Stimulated activated CD4-positive, alpha-beta T cell treated with anti-CD3 and anti-CD28 coated beads, Interleukin-15, amount 100 ng/mL, for 48 hours (primary cell): ENCODE data around the gene SCIMP.
"Not testable (repeated sequence)": the region's sequence is repeated elsewhere in the genome, so short reads cannot be mapped to it uniquely, and the experiment has no call there.

ENCODE experiments used
- DNase-seq, 2 donors: peaks; one replicate each; pipeline ENCODE4 v3.0.0-alpha.2; 2020; ENCODE audit warnings: low read depth in 2 of 2

The SCIMP gene

GRCh38 chr17:5184288-5184687 is 50.4 kb downstream of the SCIMP start:
- no peak for DNase-seq

- no peak for DNase-seq
These were observed 51.3 kb downstream of the SCIMP start for GRCh38 chr17:5183410-5183793.

GRCh38 chr17:5182597-5183409 is 51.9 kb downstream of the SCIMP start:
- DNase-seq: no peak

- DNase-seq: no peak
These were observed 53.0 kb downstream of the SCIMP start for GRCh38 chr17:5181509-5182305.

- DNase-seq: no peak
These were observed 55.7 kb downstream of the SCIMP start for GRCh38 chr17:5179003-5179402.

- not testable (repeated sequence) for DNase-seq
These were observed 59.6 kb downstream of the SCIMP start for GRCh38 chr17:5175027-5175426.

GRCh38 chr17:5165791-5166564 is 68.7 kb downstream of the SCIMP start:
- not testable (repeated sequence) for DNase-seq

- no peak for DNase-seq
These were observed 70.2 kb downstream of the SCIMP start for GRCh38 chr17:5164436-5164835.

GRCh38 chr17:5161793-5162192 is 72.9 kb downstream of the SCIMP start:
- not testable (repeated sequence) for DNase-seq

GRCh38 chr17:5160702-5161101 is 74.0 kb downstream of the SCIMP start:
- DNase-seq: not testable (repeated sequence)
